Keratinocyte (primary cell): ENCODE results near the gene CYFIP1. TPM values are rescaled to one million over a fixed set of nuclear protein-coding genes. Genes with fewer than 3 reads are reported as not detected.

Source experiments
- DNase-seq: peaks from one replicate; pipeline ENCODE4 v3.0.0-alpha.2; 2011; ENCODE audit warnings: low read depth, missing footprints, low spot score
- FAIRE-seq: peaks from 2 replicates; lab custom pipeline; 2011; peaks lifted over from hg19 to GRCh38; lab: Jason Lieb, UNC
- H2AFZ ChIP-seq: 2 replicates; pipeline ENCODE4 v1.6.0; 2012; ENCODE audit warnings: low read length, control low read depth, inconsistent platforms; ENCODE audit not compliant: control insufficient read depth
- H3K27ac ChIP-seq: 2 replicates; pipeline ENCODE4 v1.5.1; 2011; ENCODE audit warnings: low read length; ENCODE audit not compliant: control insufficient read depth, insufficient read depth
- H3K27me3 ChIP-seq: 3 replicates; pipeline ENCODE4 v1.6.0; 2011; ENCODE audit warnings: low read length; ENCODE audit not compliant: control insufficient read depth, insufficient read depth; ENCODE audit errors: extremely low read depth
- H3K36me3 ChIP-seq, 2 experiments: 2 replicates in 1 of 2; 3 replicates in 1 of 2; pipeline ENCODE4 v1.5.1; 2011; ENCODE audit warnings: low read length in 2 of 2, mild to moderate bottlenecking in 1 of 2; ENCODE audit not compliant: control insufficient read depth in 2 of 2, insufficient read depth in 2 of 2; ENCODE audit errors: extremely low read depth in 1 of 2
- H3K4me1 ChIP-seq: 3 replicates; pipeline ENCODE4 v1.5.1; 2011; ENCODE audit warnings: low read length; ENCODE audit not compliant: control insufficient read depth, insufficient read depth; ENCODE audit errors: extremely low read depth
- H3K4me2 ChIP-seq: 3 replicates; pipeline ENCODE4 v1.6.0; 2011; ENCODE audit warnings: low read depth, low read length; ENCODE audit not compliant: control insufficient read depth, insufficient read depth; ENCODE audit errors: extremely low read depth
- H3K4me3 ChIP-seq, 3 experiments: fragments of 200-600 bp in 1 of 3; sonication (generic) in 1 of 3; 2 replicates in 2 of 3; 3 replicates in 1 of 3; pipeline ENCODE4 v1.5.1; 2011 to 2016; ENCODE audit warnings: low read length in 3 of 3, mild to moderate bottlenecking in 3 of 3, control low read depth in 2 of 3, inconsistent platforms in 1 of 3, low read depth in 1 of 3, mixed read lengths in 1 of 3, mixed run types in 1 of 3, moderate library complexity in 1 of 3; ENCODE audit not compliant: control insufficient read depth in 2 of 3, insufficient read depth in 2 of 3; ENCODE audit errors: extremely low read depth in 1 of 3
- H3K79me2 ChIP-seq: 2 replicates; pipeline ENCODE4 v1.6.0; 2012; ENCODE audit warnings: low read length; ENCODE audit not compliant: control insufficient read depth, insufficient read depth
- H3K9ac ChIP-seq: 3 replicates; pipeline ENCODE4 v1.6.0; 2011; ENCODE audit warnings: low read length; ENCODE audit not compliant: control insufficient read depth, insufficient read depth; ENCODE audit errors: extremely low read depth
- H3K9me1 ChIP-seq: 3 replicates; pipeline ENCODE4 v1.6.0; 2011; ENCODE audit warnings: low read length; ENCODE audit not compliant: control insufficient read depth, insufficient read depth; ENCODE audit errors: extremely low read depth
- H3K9me3 ChIP-seq: 2 replicates; pipeline ENCODE4 v1.5.1; 2012; ENCODE audit warnings: low read depth, low read length; ENCODE audit not compliant: control insufficient read depth
- H4K20me1 ChIP-seq: 3 replicates; pipeline ENCODE4 v1.6.0; 2011; ENCODE audit warnings: low read length; ENCODE audit not compliant: control insufficient read depth, insufficient read depth; ENCODE audit errors: extremely low read depth
- EZH2 ChIP-seq: IDR thresholded peaks from one replicate; pipeline ENCODE4 v1.6.1; 2012; ENCODE audit warnings: inconsistent platforms, mild to moderate bottlenecking, low read length, moderate library complexity
- dilution Hi-C: fragments of 300-500 bp; cut with MboI; formaldehyde crosslinking; loops from one replicate; pipeline ENCODE4 v1.7.0; 2020; ENCODE audit warnings: low sequenced_read_pairs; ENCODE audit not compliant: extremely low pct_ligation_motif_present
- polyA plus RNA-seq, 5 experiments: library from polyadenylated mRNA; depleted of rRNA in 3 of 5; stranded (reverse) in 3 of 5; stranded (forward) in 1 of 5; unstranded in 1 of 5; fragments of >200 nt; gene quantifications; 1 replicate in 1 of 5; 2 replicates in 3 of 5; 3 replicates in 1 of 5; pipeline versions ENCODE4 v1.2.1 to v1.2.3, GENCODE V29; 2011 to 2012; ENCODE audit warnings: missing spikeins in 2 of 5, low read depth in 1 of 5, low replicate concordance in 1 of 5
- TF ChIP-seq, protein P1 (sequence below), 3 experiments: IDR thresholded peaks in 1 of 3; conservative IDR thresholded peaks in 1 of 3; optimal IDR thresholded peaks in 1 of 3; 2 replicates in 2 of 3; 3 replicates in 1 of 3; pipeline versions ENCODE3 to v1.5.1; 2011; ENCODE audit warnings: low read length in 3 of 3, mild to moderate bottlenecking in 3 of 3, moderate library complexity in 2 of 3, control low read depth in 1 of 3, inconsistent platforms in 1 of 3; ENCODE audit not compliant: insufficient read depth in 2 of 3; ENCODE audit errors: extremely low read depth in 1 of 3

Gene CYFIP1
- polyA plus RNA-seq, 1 donor (not counting 4 experiments of a cell fraction or from before 2014, with no cell fraction given): 72.3 TPM

DNA sequence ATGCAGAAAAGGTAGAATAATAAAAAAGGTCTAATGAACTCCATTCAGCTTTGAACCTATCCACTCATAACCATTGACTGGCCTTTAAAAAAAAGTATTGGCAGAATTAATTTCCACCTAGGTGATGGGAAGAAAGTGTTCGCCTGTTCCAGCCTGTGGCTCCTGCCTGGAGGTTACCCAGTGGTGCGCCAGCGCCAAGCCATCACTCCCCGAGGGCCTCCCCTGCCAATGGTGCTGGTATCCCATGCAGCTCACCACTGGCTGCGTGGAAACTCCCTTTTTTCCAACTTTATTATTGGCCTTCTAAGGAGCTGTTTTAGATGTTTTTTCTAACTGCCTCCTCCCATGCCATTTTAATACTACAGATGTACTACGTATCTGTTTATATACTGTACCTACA lies 112.3 kb downstream of the CYFIP1 start:
- dilution Hi-C loops: no loop called here
- H3K36me3 ChIP-seq: peaks cover 25 to 52% of the 10 kb centered on the region in 2 experiments

DNA sequence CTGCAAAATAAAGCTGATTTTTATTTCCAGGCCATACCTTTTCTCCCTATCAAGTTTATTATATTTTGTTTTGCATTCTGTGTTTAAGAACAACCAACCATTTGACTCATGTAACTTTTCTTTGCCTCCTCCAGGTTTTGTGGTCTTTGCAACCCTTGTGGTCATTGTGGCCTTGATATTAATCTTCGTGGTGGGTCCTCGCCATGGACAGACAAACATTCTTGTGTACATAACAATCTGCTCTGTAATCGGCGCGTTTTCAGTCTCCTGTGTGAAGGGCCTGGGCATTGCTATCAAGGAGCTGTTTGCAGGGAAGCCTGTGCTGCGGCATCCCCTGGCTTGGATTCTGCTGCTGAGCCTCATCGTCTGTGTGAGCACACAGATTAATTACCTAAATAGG lies 114.1 kb downstream of the CYFIP1 start:
- Histone ChIP-seq H3K4me1 (no peaks in the 10 kb centered on the region), H4K20me1 (no peaks in the 10 kb centered on the region), H3K9me1 (no peaks in the 10 kb centered on the region), H3K36me3 (peaks cover 26 to 44% of the 10 kb centered on the region in 2 experiments), H3K4me2 (no peak overlapping the region), H3K27me3 (no peaks in the 10 kb centered on the region), H3K9ac (no peak overlapping the region), H3K9me3 (no peaks in the 10 kb centered on the region), H3K27ac (no peak overlapping the region), H3K4me3 (no peak overlapping the region), H2AFZ (no peak overlapping the region), H3K79me2 (peaks cover 12% of the 10 kb centered on the region)
- TF ChIP-seq, protein P1, sequence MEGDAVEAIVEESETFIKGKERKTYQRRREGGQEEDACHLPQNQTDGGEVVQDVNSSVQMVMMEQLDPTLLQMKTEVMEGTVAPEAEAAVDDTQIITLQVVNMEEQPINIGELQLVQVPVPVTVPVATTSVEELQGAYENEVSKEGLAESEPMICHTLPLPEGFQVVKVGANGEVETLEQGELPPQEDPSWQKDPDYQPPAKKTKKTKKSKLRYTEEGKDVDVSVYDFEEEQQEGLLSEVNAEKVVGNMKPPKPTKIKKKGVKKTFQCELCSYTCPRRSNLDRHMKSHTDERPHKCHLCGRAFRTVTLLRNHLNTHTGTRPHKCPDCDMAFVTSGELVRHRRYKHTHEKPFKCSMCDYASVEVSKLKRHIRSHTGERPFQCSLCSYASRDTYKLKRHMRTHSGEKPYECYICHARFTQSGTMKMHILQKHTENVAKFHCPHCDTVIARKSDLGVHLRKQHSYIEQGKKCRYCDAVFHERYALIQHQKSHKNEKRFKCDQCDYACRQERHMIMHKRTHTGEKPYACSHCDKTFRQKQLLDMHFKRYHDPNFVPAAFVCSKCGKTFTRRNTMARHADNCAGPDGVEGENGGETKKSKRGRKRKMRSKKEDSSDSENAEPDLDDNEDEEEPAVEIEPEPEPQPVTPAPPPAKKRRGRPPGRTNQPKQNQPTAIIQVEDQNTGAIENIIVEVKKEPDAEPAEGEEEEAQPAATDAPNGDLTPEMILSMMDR (optimal IDR thresholded peaks at IDR 0.05 in 1 of 3, IDR thresholded peaks at IDR 0.05 in 1 of 3, conservative IDR thresholded peaks at IDR 0.05 in 1 of 3; ENCODE audit: extremely low read depth in 1 of 3, insufficient read depth in 2 of 3, low read length in 3 of 3): no peak
- no peak for TF ChIP-seq EZH2
- dilution Hi-C loops: no loop called here
- no peak for FAIRE-seq
- DNase-seq: no peak

More for the DNA sequence above, 112.3 kb downstream of the CYFIP1 start:
- no peaks in the 10 kb centered on the region for H4K20me1 ChIP-seq
- H3K9me3 ChIP-seq: no peaks in the 10 kb centered on the region
- no peaks in the 10 kb centered on the region for H3K9me1 ChIP-seq
- H3K9ac ChIP-seq: no peak overlapping the region
- no peaks in the 10 kb centered on the region for H3K27me3 ChIP-seq
- H3K4me3 ChIP-seq: no peak overlapping the region
- H3K4me2 ChIP-seq: no peak overlapping the region
- DNase-seq (no peak), FAIRE-seq (no peak)
- H3K27ac ChIP-seq: no peak overlapping the region
- H3K4me1 ChIP-seq: no peaks in the 10 kb centered on the region
- H3K79me2 ChIP-seq: peaks cover 11% of the 10 kb centered on the region
- TF ChIP-seq, protein P1 (optimal IDR thresholded peaks at IDR 0.05 in 1 of 3, IDR thresholded peaks at IDR 0.05 in 1 of 3, conservative IDR thresholded peaks at IDR 0.05 in 1 of 3; ENCODE audit: extremely low read depth in 1 of 3, insufficient read depth in 2 of 3, low read length in 3 of 3): no peak
- TF ChIP-seq EZH2: no peak
- H2AFZ ChIP-seq: no peak overlapping the region
